ENCODE data around the gene UVSSA.

DNA sequence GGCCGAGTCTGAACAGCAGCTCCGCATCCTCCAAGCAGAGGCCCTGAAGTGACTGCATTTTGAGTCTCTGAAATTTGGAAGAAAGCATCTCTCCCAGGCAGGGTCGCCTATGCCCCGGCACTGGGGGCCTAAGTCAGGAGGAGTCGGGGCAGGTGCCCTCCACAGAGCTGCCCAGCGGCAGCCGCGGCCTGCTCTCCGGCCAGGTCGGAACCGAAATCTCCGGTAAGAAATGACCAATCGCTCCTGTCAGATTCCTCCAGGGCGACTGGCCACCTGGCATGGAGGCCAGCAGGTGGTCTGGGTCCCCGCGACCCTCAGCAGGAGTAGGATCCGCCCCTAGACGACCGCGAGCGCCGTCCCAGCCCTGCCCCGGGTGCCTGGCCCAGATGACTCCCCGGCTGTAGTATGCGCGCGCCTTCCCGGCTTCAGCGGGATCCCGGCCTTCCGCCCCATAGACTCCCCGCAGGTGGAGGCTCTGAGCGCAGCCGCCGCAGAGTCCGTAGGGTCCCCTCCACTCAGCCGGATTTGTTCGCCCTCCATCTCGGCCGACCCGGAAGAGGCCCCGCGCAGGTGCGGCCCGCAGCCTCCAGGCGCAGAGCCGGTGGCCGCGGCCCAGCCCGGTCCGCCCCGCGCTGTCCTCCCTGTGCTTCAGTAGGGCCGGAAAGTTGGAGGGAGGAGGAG lies 57.7 kb downstream of the UVSSA start:
- no peak for TF ChIP-seq CTCF (IDR thresholded peaks at IDR 0.05)
- no peak for TF ChIP-seq NFYB (CRISPR knock-in tag; conservative IDR thresholded peaks at IDR 0.05; ENCODE audit: low read depth)
- no peak for TF ChIP-seq ATF6 (CRISPR knock-in tag; IDR thresholded peaks at IDR 0.05)
- no peak for TF ChIP-seq MAX (CRISPR knock-in tag; IDR thresholded peaks at IDR 0.05)
- TF ChIP-seq, protein P1, sequence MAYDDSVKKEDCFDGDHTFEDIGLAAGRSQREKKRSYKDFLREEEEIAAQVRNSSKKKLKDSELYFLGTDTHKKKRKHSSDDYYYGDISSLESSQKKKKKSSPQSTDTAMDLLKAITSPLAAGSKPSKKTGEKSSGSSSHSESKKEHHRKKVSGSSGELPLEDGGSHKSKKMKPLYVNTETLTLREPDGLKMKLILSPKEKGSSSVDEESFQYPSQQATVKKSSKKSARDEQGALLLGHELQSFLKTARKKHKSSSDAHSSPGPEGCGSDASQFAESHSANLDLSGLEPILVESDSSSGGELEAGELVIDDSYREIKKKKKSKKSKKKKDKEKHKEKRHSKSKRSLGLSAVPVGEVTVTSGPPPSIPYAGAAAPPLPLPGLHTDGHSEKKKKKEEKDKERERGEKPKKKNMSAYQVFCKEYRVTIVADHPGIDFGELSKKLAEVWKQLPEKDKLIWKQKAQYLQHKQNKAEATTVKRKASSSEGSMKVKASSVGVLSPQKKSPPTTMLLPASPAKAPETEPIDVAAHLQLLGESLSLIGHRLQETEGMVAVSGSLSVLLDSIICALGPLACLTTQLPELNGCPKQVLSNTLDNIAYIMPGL (CRISPR knock-in tag; IDR thresholded peaks at IDR 0.05) = no peak
